Trophoblast cell (in vitro differentiated cells and primary cell): ENCODE measurements around the gene LPP.

Experiments used
- DNase-seq, 2 donors: peaks; one replicate each; pipeline ENCODE4 v3.0.0-alpha.2; 2016
- H2AFZ ChIP-seq: 2 replicates; pipeline ENCODE4 v1.6.1; 2013; ENCODE audit warnings: low read length, moderate library complexity, mild to moderate bottlenecking; ENCODE audit not compliant: insufficient read depth, poor library complexity
- H2AK5ac ChIP-seq: 2 replicates; pipeline ENCODE4 v1.6.1; 2013; ENCODE audit warnings: mild to moderate bottlenecking, low read length
- H2BK120ac ChIP-seq: 2 replicates; pipeline ENCODE4 v1.6.1; 2013; ENCODE audit warnings: low read length, mild to moderate bottlenecking, moderate library complexity; ENCODE audit not compliant: insufficient read depth, poor library complexity
- H2BK12ac ChIP-seq: 2 replicates; pipeline ENCODE4 v1.6.1; 2013; ENCODE audit warnings: mild to moderate bottlenecking, low read length, moderate library complexity
- H2BK5ac ChIP-seq: 2 replicates; pipeline ENCODE4 v1.6.1; 2013; ENCODE audit warnings: low read length, low read depth, moderate library complexity, mild to moderate bottlenecking; ENCODE audit not compliant: poor library complexity
- H3K14ac ChIP-seq: 2 replicates; pipeline ENCODE4 v1.6.1; 2013; ENCODE audit warnings: mild to moderate bottlenecking, low read length
- H3K18ac ChIP-seq: 2 replicates; pipeline ENCODE4 v1.6.1; 2013; ENCODE audit warnings: mild to moderate bottlenecking, low read length
- H3K23ac ChIP-seq: 2 replicates; pipeline ENCODE4 v1.6.1; 2013; ENCODE audit warnings: low read length
- H3K27ac ChIP-seq: 2 replicates; pipeline ENCODE4 v1.5.1; 2013; ENCODE audit warnings: low read depth, mild to moderate bottlenecking, inconsistent platforms, low read length, moderate library complexity
- H3K27me3 ChIP-seq: 2 replicates; pipeline ENCODE4 v1.6.1; 2013; ENCODE audit warnings: inconsistent platforms, mild to moderate bottlenecking, low read length, moderate library complexity; ENCODE audit not compliant: insufficient read depth
- H3K36me3 ChIP-seq, 2 experiments: 1 replicate in 1 of 2; 2 replicates in 1 of 2; pipeline ENCODE4 v1.6.1; 2013; ENCODE audit warnings: low read length in 2 of 2, mild to moderate bottlenecking in 2 of 2, moderate library complexity in 1 of 2; ENCODE audit not compliant: insufficient read depth in 2 of 2, control insufficient read depth in 1 of 2
- H3K4ac ChIP-seq: 2 replicates; pipeline ENCODE4 v1.6.1; 2013; ENCODE audit warnings: low read depth, mild to moderate bottlenecking, low read length, moderate library complexity
- H3K4me1 ChIP-seq, 2 experiments: 1 replicate in 1 of 2; 2 replicates in 1 of 2; pipeline ENCODE4 v1.6.1; 2013; ENCODE audit warnings: low read length in 2 of 2, mild to moderate bottlenecking in 2 of 2, moderate library complexity in 1 of 2; ENCODE audit not compliant: insufficient read depth in 2 of 2, control insufficient read depth in 1 of 2
- H3K4me2 ChIP-seq: 2 replicates; pipeline ENCODE4 v1.6.1; 2013; ENCODE audit warnings: inconsistent platforms, mild to moderate bottlenecking, low read length, moderate library complexity
- H3K4me3 ChIP-seq: 2 replicates; pipeline ENCODE4 v1.5.1; 2013; ENCODE audit warnings: mild to moderate bottlenecking, low read depth, low read length, inconsistent platforms
- H3K79me1 ChIP-seq: one replicate; pipeline ENCODE4 v1.6.1; 2013; ENCODE audit warnings: low read length
- H3K79me2 ChIP-seq: 2 replicates; pipeline ENCODE4 v1.6.1; 2013; ENCODE audit warnings: low read length, mild to moderate bottlenecking; ENCODE audit not compliant: control insufficient read depth, insufficient read depth, poor library complexity
- H3K9ac ChIP-seq: 2 replicates; pipeline ENCODE4 v1.6.1; 2013; ENCODE audit warnings: mild to moderate bottlenecking, low read length
- H3K9me3 ChIP-seq: 2 replicates; pipeline ENCODE4 v1.6.1; 2013; ENCODE audit warnings: low read depth, mild to moderate bottlenecking, control low read depth, inconsistent platforms, low read length; ENCODE audit not compliant: insufficient read depth
- H4K12ac ChIP-seq: 2 replicates; pipeline ENCODE4 v1.6.1; 2013; ENCODE audit warnings: low read depth, mild to moderate bottlenecking, low read length, moderate library complexity
- H4K8ac ChIP-seq: 2 replicates; pipeline ENCODE4 v1.6.1; 2013; ENCODE audit warnings: low read depth, mild to moderate bottlenecking, low read length, moderate library complexity
- H4K91ac ChIP-seq: one replicate; pipeline ENCODE4 v1.6.1; 2013; ENCODE audit warnings: low read depth, mild to moderate bottlenecking, low read length, moderate library complexity
- WGBS: extraction: QIAGEN DNeasy Blood & Tissue Kit; methylation state at CpG from one replicate; pipeline ENCODE4 v1.1.7; 2013; ENCODE audit warnings: missing lambda C conversion rate; ENCODE audit not compliant: insufficient read length, insufficient coverage; ENCODE audit errors: extremely low coverage; 5-methylcytosine and 5-hydroxymethylcytosine counted together

LPP gene

DNA sequence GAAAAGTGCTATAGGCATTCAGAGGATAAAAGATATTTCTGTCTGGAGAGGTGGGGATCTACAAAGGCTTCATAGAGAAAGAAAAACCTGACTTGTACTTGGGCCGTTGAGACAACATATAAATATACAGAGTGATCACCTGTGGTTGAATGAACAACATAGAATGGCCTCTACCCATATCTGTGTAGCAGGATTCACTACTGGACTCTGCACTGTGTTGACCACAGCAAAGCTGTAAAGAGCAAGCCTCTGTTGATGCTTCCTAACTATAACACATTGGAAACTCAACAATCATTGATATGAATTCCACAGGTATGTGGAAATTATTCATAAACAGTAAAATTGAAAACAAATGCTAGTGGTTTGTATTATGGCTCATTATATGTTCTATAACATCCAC, 19.1 kb upstream of the LPP start:
- Histone ChIP-seq H4K12ac (no peak overlapping the region), H3K23ac (no peak overlapping the region), H3K4me3 (no peak overlapping the region), H3K36me3 (no peaks in the 10 kb centered on the region), H3K79me2 (no peaks in the 10 kb centered on the region), H4K91ac (no peak overlapping the region), H3K4ac (no peak overlapping the region), H2AK5ac (no peak overlapping the region), H3K9ac (no peak overlapping the region), H3K79me1 (no peaks in the 10 kb centered on the region), H2AFZ (no peak overlapping the region), H4K8ac (no peak overlapping the region), H2BK120ac (no peak overlapping the region), H2BK5ac (no peak overlapping the region), H3K9me3 (no peaks in the 10 kb centered on the region), H3K27me3 (no peaks in the 10 kb centered on the region), H3K14ac (no peak overlapping the region), H3K27ac (no peak overlapping the region), H3K18ac (no peak overlapping the region), H2BK12ac (no peak overlapping the region), H3K4me1 (no peaks in the 10 kb centered on the region), H3K4me2 (no peak overlapping the region)
- DNase-seq = no peak
- WGBS = no CpG with 5 or more reads among the region's 1 CpG

DNA sequence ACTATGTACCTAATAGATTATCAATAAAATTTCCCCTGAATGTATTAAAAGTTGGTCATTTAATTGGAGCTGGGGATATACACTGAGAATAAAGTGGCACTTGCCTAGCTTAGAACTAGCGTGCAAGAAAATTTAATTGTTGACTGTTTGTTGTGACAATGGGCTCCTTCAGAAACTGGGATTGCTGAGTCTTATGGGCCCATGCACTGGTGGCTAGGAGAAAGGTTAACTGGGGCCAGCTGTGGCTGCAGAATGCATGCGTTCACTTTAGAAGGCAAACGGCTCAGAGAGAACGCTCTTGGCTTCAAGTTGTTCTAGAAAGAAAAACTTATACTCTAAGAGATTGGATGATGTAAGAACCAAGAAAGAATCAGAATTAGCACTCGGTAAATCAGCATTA, 18.7 kb upstream of the LPP start:
- no peak overlapping the region for H2AK5ac ChIP-seq
- H3K79me1 ChIP-seq = no peaks in the 10 kb centered on the region
- no peak overlapping the region for H2BK120ac ChIP-seq
- H3K4ac ChIP-seq = no peak overlapping the region
- no peak overlapping the region for H3K9ac ChIP-seq
- H3K27ac ChIP-seq = no peak overlapping the region
- H2AFZ ChIP-seq = no peak overlapping the region
- no CpG with 5 or more reads among the region's 5 CpGs for WGBS
- H2BK12ac ChIP-seq = no peak overlapping the region
- no peak overlapping the region for H4K91ac ChIP-seq
- no peaks in the 10 kb centered on the region for H3K36me3 ChIP-seq
- H3K4me3 ChIP-seq = no peak overlapping the region
- H4K8ac ChIP-seq = no peak overlapping the region
- H3K27me3 ChIP-seq = no peaks in the 10 kb centered on the region
- no peaks in the 10 kb centered on the region for H3K4me1 ChIP-seq
- H4K12ac ChIP-seq = no peak overlapping the region
- DNase-seq = no peak
- H3K79me2 ChIP-seq = no peaks in the 10 kb centered on the region
- no peak overlapping the region for H2BK5ac ChIP-seq
- no peak overlapping the region for H3K23ac ChIP-seq
- H3K14ac ChIP-seq = no peak overlapping the region
- no peaks in the 10 kb centered on the region for H3K9me3 ChIP-seq
- H3K4me2 ChIP-seq = no peak overlapping the region
- no peak overlapping the region for H3K18ac ChIP-seq

DNA sequence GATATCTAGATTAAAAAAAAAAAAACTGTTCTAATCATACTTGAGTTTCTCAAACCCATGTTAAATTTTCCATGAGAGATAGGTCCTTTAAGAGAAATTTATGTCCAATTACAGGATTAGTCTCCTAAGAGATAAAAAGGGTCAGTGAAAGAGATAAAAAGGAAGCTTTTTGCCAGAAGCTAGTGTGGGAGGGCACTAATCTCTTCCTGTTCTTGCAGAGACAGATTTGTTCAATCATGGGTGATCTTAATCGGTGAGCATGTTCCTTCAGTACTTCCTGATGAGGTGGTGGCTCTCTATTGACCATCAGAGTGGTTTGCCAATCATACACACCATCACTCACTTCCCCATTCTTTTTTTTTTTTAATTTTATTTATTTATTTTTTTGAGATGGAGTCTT, 16.9 kb upstream of the LPP start:
- Histone ChIP-seq H3K9me3 (no peaks in the 10 kb centered on the region), H3K4me3 (no peak overlapping the region), H4K8ac (no peak overlapping the region), H3K4ac (no peak overlapping the region), H2BK120ac (no peak overlapping the region), H2BK12ac (no peak overlapping the region), H2AFZ (no peak overlapping the region), H2AK5ac (no peak overlapping the region), H3K4me2 (no peak overlapping the region), H3K9ac (no peak overlapping the region), H3K27me3 (no peaks in the 10 kb centered on the region), H4K91ac (no peak overlapping the region), H3K27ac (no peak overlapping the region), H3K14ac (no peak overlapping the region), H3K18ac (no peak overlapping the region), H3K79me1 (no peaks in the 10 kb centered on the region), H3K4me1 (no peaks in the 10 kb centered on the region), H3K23ac (no peak overlapping the region), H3K79me2 (no peaks in the 10 kb centered on the region), H2BK5ac (no peak overlapping the region), H3K36me3 (no peaks in the 10 kb centered on the region), H4K12ac (no peak overlapping the region)
- WGBS = no CpG with 5 or more reads among the region's 1 CpG
- DNase-seq = no peak

DNA sequence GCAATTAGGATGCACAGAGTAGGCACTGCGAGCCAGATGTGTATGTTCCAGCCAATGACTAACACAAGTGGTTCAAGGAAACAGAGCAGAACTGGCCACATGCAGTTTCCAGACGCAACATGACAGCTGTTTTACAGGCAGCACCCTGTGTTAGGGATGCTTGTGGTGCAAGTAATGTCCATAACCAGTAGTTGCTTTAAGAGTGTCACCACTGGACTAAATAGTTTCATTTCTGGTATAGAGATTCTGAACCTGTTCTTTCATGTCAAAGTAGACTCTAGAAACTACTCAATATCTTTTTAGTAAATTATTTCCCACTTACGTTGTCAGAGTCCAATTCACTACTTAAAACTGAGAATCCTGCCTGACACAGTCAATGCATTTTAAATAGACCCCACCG, 14.5 kb upstream of the LPP start:
- no CpG with 5 or more reads among the region's 4 CpGs for WGBS
- H2BK12ac ChIP-seq = no peak overlapping the region
- no peaks in the 10 kb centered on the region for H3K27me3 ChIP-seq
- H2BK120ac ChIP-seq = no peak overlapping the region
- H3K9me3 ChIP-seq = no peaks in the 10 kb centered on the region
- no peak overlapping the region for H3K4ac ChIP-seq
- no peak overlapping the region for H3K4me3 ChIP-seq
- no peaks in the 10 kb centered on the region for H3K79me2 ChIP-seq
- no peak overlapping the region for H2BK5ac ChIP-seq
- H4K8ac ChIP-seq = no peak overlapping the region
- no peak overlapping the region for H3K18ac ChIP-seq
- H3K23ac ChIP-seq = no peak overlapping the region
- H3K27ac ChIP-seq = no peak overlapping the region
- H3K79me1 ChIP-seq = no peaks in the 10 kb centered on the region
- no peak overlapping the region for H2AK5ac ChIP-seq
- no peaks in the 10 kb centered on the region for H3K4me1 ChIP-seq
- no peak overlapping the region for H3K9ac ChIP-seq
- H3K14ac ChIP-seq = no peak overlapping the region
- no peak overlapping the region for H4K12ac ChIP-seq
- H4K91ac ChIP-seq = no peak overlapping the region
- no peak overlapping the region for H3K4me2 ChIP-seq
- no peak for DNase-seq
- no peaks in the 10 kb centered on the region for H3K36me3 ChIP-seq
- H2AFZ ChIP-seq = no peak overlapping the region
